GM18498 (cell line): ENCODE data around the gene TBC1D9B.

Experiments
- ATAC-seq: cut with Tn5 transposase; IDR thresholded peaks from one replicate; pipeline ENCODE4 v1.9.1; 2021; ENCODE audit warnings: mild to moderate bottlenecking, moderate library complexity; ENCODE audit not compliant: unreplicated experiment

The TBC1D9B gene

DNA sequence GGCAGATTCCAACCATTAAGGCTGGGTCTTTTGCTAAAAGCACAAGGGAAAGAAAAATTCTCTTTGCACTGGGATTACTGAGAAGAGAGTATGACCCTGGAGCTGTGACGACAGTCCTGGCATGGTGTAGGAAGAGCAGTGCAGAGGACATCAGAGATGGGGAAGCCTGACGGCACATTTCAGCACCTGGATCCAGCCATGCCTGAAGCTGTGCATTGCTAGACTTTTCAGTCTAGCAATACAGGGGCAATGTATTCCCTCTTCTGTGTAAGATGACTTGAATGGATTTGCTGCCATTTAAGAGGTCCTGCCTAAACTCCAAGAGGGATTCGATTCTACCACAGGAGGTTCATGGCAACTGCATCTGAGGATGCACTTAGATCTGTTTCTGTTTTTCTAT is 36.7 kb downstream of the TBC1D9B start:
- no peak for ATAC-seq

GRCh38 chr5:179870403-179870903 is 37.2 kb downstream of the TBC1D9B start:
- no peak for ATAC-seq

GRCh38 chr5:179869641-179870402 is 37.9 kb downstream of the TBC1D9B start:
- no peak for ATAC-seq

DNA sequence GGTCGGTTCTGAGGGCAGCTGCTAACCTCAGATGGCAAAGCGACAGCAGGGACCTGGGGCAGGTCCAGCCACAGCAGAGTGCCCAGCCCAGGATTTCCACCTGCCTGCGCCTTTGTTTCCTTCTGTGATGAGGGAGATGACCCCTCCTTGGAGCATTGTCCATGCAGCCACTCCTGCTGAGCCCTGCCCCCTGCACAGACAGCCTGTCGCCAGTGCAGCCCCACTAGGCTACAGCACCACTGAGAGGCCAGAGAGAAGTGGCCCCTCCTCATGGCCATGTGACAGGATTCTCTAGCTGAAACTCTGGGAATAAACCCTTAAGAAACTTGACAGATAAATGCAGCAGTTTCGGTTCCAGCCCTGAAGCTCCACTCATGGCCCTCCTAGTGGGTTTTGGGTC is 38.6 kb downstream of the TBC1D9B start:
- no peak for ATAC-seq

- no peak for ATAC-seq
Measured at GRCh38 chr5:179868541-179868940, 39.2 kb downstream of the TBC1D9B start.

GRCh38 chr5:179867476-179867875 is 40.2 kb downstream of the TBC1D9B start:
- no peak for ATAC-seq

GRCh38 chr5:179867079-179867465 is 40.6 kb downstream of the TBC1D9B start:
- no peak for ATAC-seq

GRCh38 chr5:179866241-179867078 is 41.2 kb downstream of the TBC1D9B start:
- ATAC-seq = no peak

DNA sequence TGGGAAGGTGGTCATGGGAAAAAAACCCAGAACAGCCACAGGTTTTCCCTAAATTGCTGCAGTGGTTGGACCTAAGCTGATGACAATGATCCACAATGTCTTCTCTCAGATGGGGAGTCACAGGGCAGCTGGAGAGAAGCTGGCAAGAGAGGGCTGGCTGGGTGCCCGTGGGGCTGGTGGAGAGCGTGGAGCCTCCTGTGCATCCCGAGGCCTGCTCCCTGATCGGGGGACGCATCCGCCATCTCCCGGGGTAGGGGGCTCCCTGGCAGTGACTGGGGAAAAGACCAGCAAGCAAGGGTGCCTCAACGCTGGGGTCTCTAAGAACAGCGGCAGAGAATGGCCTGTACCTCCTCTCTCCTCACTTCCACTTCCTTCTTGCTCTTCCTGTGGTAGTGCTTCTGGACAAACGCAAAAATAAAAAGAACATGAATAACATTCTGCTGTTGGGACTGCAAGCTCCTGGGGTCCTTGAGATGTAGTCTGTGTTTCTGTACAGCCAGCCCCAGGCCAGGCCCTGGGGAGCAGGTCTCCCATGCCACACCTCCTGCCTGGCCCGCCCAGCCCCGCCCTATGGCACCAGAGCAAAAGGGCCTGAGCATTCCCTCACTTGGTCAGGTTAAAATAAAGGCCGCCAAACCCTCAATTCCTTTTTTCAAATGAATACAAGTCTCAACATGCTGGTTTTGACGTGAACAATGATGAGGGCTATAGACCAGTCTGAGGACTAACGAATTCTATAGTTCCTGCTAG is 42.0 kb downstream of the TBC1D9B start:
- no peak for ATAC-seq

GRCh38 chr5:179864686-179865085 is 43.0 kb downstream of the TBC1D9B start:
- no peak for ATAC-seq

DNA sequence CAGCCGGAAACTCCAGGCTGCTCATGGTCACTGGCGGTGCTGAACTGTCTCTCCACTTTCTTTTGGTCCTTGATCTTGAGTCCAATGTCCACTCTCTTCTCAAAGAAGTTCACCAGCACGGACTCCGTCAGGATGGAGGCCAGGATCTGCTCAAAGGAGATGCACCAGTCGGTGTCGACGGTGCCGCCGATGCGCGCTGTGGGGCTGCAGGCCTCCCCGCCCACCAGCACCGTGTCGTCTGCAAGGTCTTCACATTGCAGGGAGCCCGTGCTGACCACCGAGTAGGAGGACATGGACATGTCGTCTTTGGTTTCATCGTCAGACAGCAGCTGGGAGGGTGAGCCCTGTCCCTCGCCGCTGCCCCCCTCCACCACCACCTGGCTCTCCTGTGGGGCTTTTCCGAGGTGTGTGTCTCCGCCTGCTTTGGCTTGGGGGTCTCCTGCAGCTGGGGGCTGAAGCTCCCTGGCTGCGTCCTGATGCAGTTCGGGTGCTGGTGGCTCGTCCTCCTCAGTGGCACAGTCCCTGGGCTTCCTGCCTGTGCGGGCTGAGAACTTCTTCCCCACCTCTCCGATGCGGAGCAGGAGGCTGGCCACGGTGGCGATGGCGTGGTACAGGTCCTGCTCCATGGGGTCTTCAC is 44.1 kb downstream of the TBC1D9B start:
- ATAC-seq = no peak

- ATAC-seq = no peak
Measured at GRCh38 chr5:179862891-179863290, 44.8 kb downstream of the TBC1D9B start.

DNA sequence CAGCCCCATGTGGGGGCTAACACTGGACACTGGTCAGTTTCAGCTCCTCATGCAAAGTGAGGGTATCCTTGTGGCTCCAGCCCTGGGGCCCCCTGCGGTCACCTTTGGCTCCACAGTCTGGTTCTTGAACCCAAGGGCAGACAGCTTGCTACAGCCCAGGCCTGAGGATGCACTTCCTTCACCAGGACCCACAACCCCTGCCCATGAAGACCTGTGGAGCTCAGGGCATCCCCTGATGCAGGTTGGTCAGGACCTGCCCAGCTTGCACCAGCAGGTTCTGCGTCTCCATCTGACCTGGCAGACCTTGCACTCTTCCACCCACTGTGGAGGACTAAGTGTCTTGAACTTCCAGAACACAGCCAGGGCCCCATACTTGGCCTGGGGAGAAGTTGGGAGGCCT is 45.4 kb downstream of the TBC1D9B start:
- ATAC-seq = no peak

- ATAC-seq = no peak
Measured at GRCh38 chr5:179860301-179860700, 47.4 kb downstream of the TBC1D9B start.

DNA sequence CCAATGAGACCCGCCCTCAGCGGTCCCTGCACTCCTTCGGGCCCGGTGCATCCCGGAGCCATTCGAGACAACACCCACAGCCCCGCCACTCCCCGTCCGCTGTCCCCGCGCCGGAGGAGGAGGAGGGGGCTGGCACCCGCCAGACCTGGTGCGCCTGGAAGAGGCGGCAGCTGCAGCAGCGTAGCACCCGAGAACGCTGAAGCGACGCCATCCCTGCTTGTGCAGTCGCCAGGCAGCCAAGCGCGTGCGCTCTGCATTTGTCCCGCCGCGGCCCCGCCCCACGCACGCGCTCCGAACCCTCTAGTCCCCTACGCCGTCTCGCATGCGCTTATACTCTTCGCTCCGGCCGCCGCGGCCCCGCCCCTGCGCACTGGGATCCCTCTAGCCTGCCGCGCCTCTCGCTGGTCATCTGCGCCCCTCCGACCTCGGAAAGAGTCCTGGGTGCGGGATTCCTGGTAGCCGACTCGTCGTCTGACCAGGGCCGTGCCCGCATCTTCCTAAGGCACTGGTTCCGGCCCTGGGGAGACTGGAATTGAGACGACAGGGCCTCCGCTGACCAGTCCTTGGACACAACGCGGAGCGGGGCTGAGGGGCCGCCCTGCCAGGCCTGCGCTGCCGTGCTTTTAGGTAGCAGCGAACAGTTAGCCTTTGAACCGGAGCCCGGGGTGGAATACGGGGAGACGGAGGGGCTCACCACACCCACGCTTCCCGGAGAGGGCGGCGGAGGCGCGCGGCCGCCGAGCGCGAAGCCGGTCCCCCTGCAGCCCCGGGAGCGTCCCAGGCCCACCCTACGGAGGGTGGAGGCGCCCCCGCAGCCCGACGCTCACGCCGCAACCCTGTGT is 48.9 kb downstream of the TBC1D9B start, which contains the start of gene MRNIP:
Gene MRNIP (minus strand): TSS at position 232 of the 842 bp plus-strand sequence. CDS start 21 bp downstream, at position 211.
- ATAC-seq = peak; percentile 92

DNA sequence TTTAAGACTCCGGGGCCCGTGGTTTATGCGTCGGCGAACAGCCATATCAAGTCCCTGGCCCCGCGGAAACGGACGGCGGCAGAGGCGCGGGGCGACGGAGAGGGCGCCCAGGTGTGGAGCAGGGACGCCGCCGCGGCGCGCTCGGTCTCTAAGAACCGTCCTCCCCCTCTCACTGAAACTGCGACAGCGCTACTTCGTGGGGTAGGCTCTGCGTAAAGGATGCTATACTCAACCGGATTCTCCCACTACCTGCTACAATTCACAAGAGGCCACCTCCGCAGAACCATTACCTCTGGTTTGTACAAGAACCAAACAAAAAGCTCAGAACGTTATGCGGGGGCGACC is 49.5 kb downstream of the TBC1D9B start:
- ATAC-seq = peak; percentile 49

DNA sequence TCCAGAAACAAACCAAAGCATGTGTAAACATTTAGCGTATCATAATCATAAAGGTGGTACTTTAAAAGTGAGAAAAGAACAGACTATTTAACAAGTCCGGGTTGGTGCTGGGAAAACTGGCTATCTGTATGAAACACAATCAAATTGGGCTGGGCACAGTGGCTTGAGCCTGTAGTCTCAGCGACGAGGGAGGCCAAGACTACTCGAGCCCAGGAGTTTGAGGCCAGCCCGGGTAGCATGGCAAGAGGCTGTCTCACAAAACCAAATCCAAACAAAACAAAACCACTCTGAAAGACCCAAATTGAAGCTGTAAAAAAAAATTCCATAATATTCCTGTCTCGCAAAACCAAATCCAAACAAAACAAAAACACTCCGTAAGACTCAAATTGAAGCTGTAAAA is 53.3 kb downstream of the TBC1D9B start:
- no peak for ATAC-seq

DNA sequence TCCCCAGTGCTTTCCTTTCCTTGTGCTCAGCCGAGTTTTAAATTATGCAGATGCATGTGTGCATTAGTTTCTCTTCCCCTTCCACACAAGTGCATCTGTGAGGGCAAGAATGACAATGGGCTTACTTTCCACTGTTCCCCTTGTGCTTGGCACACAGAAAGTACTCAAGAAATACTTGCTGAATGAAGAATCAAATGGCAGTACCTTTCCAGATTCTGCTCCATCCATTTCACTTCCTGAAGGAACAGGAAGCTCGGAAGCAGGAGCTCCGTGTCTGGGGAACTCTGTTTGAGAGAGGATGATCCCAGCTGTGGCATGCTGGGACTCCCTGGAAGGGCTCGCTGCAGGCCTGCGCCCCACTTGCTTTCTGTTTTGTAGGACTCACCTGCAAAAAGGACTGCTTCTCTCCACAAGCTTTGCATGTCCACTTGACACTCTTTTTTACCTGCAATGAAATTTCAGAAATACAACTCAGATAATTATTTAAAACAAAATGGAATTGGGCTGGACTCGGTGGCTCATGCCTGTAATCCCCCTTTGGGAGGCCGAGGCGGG is 54.6 kb downstream of the TBC1D9B start:
- peak; percentile 88 for ATAC-seq

DNA sequence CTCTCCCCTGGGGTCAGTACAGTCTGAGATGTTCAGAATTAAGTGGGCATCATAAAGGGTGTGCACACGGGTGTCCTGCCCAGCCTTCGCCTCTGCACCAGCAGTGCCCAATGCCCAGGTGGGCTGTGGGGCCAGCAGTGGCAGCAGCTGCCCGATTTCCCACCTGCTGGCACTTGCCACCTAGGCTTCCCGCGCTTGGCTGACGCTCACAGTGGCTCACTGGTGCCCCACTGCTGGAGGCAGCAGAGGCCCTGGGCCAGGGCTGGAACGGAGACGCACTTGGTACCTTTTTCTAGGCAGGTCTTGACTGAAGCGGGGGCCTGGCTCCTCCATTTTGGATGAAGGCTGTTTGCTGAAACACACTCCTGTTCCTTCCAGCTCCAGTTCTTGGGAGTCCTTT is 66.1 kb downstream of the TBC1D9B start:
- no peak for ATAC-seq

DNA sequence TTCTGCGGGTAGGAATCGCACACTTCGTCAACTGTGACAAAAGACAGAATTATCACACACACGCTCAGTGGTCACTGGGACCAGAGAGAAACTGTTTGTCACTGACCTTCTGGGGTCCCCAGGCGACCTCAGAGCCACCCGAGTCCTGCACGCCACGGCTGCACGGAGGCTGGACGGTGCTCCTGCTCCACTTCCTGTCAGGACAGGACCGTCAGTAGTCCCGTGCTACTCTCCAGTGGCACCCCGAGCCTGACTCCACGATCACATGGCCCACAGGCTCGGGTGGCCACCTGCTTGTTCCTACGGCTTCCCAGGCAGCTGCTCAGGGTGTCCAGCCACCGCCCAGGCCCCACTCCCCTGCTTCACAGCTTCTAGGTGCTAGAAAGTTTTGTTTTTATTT is 66.9 kb downstream of the TBC1D9B start:
- no peak for ATAC-seq
